22Rv1 (cell line): ENCODE data around the gene ZC3H12C.

ENCODE experiments used
- ZFX ChIP-seq: fragments of 450-650 bp; IDR thresholded peaks from 2 replicates; pipeline ENCODE4 v1.6.1; 2017; ENCODE audit warnings: antibody characterized with exemption, borderline replicate concordance
- TF ChIP-seq, protein P1 (sequence below): fragments of 450-650 bp; IDR thresholded peaks from 2 replicates; pipeline ENCODE4 v1.5.1; 2017; ENCODE audit warnings: mild to moderate bottlenecking

DNA sequence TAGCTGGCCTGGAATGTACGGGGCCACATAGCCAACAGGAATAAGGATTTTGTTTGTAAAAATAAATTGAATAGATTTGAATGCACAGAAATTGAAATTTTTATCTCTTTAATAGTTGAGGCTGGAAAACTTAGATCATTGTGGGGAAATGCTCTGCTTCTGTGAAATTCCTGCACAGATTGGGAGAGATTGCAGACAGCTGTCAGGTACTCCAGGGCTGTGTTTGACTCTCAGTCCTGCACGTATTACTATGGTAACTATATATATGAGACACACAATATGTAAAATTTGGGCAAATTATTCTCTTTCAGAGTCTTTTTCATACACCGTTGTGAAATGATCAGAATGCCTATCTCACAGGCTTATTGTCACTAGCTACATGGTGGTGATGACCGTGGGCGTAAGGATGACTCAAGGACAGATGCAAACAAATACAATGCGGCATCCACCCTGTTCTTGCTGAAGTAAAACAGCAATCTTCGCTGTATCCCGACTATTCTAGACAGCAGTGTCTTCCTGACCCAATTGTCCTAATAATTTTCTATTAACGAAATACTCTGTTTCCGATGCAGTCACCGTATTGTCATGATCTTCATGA is 79.4 kb downstream of the ZC3H12C start:
- TF ChIP-seq, protein P1, sequence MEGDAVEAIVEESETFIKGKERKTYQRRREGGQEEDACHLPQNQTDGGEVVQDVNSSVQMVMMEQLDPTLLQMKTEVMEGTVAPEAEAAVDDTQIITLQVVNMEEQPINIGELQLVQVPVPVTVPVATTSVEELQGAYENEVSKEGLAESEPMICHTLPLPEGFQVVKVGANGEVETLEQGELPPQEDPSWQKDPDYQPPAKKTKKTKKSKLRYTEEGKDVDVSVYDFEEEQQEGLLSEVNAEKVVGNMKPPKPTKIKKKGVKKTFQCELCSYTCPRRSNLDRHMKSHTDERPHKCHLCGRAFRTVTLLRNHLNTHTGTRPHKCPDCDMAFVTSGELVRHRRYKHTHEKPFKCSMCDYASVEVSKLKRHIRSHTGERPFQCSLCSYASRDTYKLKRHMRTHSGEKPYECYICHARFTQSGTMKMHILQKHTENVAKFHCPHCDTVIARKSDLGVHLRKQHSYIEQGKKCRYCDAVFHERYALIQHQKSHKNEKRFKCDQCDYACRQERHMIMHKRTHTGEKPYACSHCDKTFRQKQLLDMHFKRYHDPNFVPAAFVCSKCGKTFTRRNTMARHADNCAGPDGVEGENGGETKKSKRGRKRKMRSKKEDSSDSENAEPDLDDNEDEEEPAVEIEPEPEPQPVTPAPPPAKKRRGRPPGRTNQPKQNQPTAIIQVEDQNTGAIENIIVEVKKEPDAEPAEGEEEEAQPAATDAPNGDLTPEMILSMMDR, result no peak
- no peak for TF ChIP-seq ZFX
